ENCODE measurements around the gene TMEM18.
A peak's percentile ranks its signal among the peaks of the same experiment; 100 is the strongest.

Gene TMEM18

DNA sequence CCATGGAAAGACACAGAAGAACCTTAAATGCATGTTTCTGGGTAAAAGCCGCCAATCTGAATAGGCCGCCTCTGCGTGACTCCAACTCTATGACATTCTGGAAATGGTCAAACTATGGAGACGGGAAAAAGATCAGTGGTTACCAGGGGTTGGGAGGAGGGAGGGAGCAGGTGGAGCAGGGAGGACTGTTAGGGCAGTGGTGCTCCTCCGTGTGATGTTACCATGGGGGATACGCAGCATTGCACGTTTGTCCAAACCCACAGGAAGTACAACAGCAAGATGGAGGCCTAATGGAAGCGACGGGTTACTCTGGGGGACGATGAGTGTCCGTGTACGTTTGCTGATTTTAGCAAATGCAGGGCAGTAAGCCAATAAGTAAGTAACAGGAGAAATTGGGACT lies 17.2 kb downstream of the TMEM18 start:
- TF ChIP-seq, protein P1, sequence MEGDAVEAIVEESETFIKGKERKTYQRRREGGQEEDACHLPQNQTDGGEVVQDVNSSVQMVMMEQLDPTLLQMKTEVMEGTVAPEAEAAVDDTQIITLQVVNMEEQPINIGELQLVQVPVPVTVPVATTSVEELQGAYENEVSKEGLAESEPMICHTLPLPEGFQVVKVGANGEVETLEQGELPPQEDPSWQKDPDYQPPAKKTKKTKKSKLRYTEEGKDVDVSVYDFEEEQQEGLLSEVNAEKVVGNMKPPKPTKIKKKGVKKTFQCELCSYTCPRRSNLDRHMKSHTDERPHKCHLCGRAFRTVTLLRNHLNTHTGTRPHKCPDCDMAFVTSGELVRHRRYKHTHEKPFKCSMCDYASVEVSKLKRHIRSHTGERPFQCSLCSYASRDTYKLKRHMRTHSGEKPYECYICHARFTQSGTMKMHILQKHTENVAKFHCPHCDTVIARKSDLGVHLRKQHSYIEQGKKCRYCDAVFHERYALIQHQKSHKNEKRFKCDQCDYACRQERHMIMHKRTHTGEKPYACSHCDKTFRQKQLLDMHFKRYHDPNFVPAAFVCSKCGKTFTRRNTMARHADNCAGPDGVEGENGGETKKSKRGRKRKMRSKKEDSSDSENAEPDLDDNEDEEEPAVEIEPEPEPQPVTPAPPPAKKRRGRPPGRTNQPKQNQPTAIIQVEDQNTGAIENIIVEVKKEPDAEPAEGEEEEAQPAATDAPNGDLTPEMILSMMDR (IDR thresholded peaks at IDR 0.05; ENCODE audit: low read depth, low read length, missing control alignments) = no peak
- Histone ChIP-seq H3K4me3 (ENCODE audit: low read depth, low read length) (no peak overlapping the region), H3K36me3 (replicated peaks) (no peaks in the 10 kb centered on the region), H3K27me3 (replicated peaks) (peaks cover 2% of the 10 kb centered on the region), H3K27ac (no peak overlapping the region)
- no peak for DNase-seq
- in situ Hi-C loops (cut with HindIII; ENCODE audit: low pct_ligation_motif_present, low sequenced_read_pairs) = no loop called here

DNA sequence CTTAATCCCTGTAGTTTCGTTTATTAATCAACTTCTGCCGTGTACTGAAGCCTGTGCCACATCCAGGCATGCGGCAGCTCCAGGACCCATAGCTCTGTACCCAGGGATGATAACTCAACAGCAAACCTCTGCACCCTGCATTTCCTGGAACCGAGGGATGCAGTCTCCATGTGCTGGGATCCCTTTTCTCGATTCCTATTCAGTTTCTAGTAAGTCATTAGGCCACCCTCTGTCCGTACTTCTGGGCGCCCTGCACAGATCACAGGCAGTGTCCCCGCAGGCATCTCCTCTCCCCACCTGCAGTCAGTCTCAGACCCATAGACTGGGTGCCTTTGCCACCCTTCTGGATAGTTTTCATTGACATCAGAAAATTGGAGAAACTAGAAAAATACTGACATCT lies 18.8 kb downstream of the TMEM18 start:
- DNase-seq = no peak
- in situ Hi-C loops (cut with HindIII; ENCODE audit: low pct_ligation_motif_present, low sequenced_read_pairs) = no loop called here
- TF ChIP-seq, protein P1 (IDR thresholded peaks at IDR 0.05; ENCODE audit: low read depth, low read length, missing control alignments) = no peak

DNA sequence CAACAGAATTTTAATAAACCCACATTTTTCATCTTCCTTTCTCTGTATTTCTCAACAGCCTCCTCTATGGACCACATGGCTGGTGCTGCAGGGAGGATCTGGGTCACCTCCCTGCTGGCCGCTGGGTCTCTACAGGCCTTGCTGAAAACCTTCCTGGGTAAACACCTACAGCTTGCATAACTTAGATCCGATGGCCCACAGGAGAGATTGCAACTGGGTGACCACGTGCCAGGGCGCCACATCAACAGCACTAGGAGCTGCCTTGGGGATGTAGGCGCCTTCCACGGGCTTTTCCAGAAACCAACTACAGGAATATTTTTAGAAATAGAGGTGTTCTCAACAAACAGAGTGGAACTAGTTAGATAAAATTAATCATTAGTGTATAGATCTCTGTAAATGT lies 19.4 kb downstream of the TMEM18 start:
- Histone ChIP-seq H3K27ac (no peak overlapping the region), H3K27me3 (replicated peaks) (peaks cover 2% of the 10 kb centered on the region), H3K4me3 (ENCODE audit: low read depth, low read length) (no peak overlapping the region), H3K36me3 (replicated peaks) (no peaks in the 10 kb centered on the region)
- TF ChIP-seq, protein P1 (IDR thresholded peaks at IDR 0.05; ENCODE audit: low read depth, low read length, missing control alignments) = no peak
- DNase-seq = no peak
- in situ Hi-C loops (cut with HindIII; ENCODE audit: low pct_ligation_motif_present, low sequenced_read_pairs) = no loop called here

More for the DNA sequence above, 18.8 kb downstream of the TMEM18 start:
- Histone ChIP-seq H3K36me3 (replicated peaks) (no peaks in the 10 kb centered on the region), H3K4me3 (ENCODE audit: low read depth, low read length) (no peak overlapping the region), H3K27me3 (replicated peaks) (peaks cover 2% of the 10 kb centered on the region), H3K27ac (no peak overlapping the region)

DNA sequence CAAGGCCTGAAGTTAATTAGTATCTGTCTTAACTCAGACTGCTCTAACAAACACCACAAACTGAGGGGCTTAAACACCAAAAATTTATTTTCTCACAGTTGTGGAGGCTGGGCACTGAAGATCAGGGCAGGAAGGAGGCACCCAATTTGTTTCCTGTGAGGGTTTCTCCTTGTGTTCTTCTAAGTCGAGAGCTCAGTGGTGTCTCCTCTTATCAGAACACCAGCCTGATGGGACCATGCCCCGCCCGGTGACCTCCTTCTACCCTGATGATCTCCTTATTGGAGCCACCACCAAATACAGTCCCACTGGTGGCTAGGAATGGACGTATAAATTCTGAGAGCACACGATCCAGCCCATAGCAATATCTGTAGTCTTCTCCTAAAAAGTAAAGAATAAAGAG lies 20.5 kb downstream of the TMEM18 start:
- DNase-seq = no peak
- TF ChIP-seq, protein P1 (IDR thresholded peaks at IDR 0.05; ENCODE audit: low read depth, low read length, missing control alignments) = no peak
- in situ Hi-C loops (cut with HindIII; ENCODE audit: low pct_ligation_motif_present, low sequenced_read_pairs) = no loop called here

DNA sequence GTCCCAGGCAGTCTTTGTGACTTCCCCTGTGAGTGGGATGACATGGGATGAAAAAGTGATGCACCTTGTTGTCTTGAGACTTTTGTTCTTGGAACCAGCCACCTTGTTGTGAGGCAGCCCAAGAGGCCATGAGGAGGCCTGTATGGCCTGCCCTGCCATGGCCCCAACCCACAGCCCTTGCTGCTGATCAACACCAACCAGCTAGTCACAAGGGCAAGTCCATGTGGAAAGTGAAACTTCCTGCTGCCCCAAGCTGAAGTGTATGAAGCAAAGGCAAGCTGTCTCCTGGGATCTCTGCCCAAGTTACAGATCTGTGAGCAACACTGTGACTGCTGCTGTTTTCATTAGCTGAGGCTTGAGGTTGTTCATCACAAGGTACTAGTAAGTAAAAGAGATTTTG lies 21.6 kb downstream of the TMEM18 start:
- peaks cover 2% of the 10 kb centered on the region for H3K27me3 ChIP-seq (replicated peaks)
- DNase-seq = peak; percentile 37
- no peaks in the 10 kb centered on the region for H3K36me3 ChIP-seq (replicated peaks)
- in situ Hi-C loops (cut with HindIII; ENCODE audit: low pct_ligation_motif_present, low sequenced_read_pairs) = no loop called here
- no peak overlapping the region for H3K4me3 ChIP-seq (ENCODE audit: low read depth, low read length)
- TF ChIP-seq, protein P1 (IDR thresholded peaks at IDR 0.05; ENCODE audit: low read depth, low read length, missing control alignments) = no peak
- no peak overlapping the region for H3K27ac ChIP-seq

More for the DNA sequence above, 20.5 kb downstream of the TMEM18 start:
- H3K36me3 ChIP-seq (replicated peaks) = no peaks in the 10 kb centered on the region
- peaks cover 2% of the 10 kb centered on the region for H3K27me3 ChIP-seq (replicated peaks)
- no peak overlapping the region for H3K4me3 ChIP-seq (ENCODE audit: low read depth, low read length)
- H3K27ac ChIP-seq = no peak overlapping the region

DNA sequence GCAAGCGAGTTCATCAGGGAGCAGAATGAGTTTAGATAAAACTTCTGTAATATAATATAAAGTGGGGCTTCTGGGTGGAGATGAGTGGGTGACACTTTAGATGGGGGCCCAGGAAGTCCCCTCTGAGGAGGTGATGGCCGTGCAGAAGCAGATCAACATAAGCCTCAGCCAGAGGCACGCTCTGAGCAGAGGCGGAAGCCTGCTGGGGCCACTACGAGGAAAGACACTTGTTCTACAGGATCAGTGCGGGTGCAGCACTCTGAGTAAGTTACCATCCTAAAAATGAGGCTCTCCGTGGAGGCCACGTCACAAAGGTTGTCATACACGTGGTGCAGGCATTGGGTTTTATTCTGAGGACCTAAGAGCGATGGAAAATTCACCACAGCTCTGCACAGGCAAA lies 22.3 kb downstream of the TMEM18 start:
- peaks cover under 1% of the 10 kb centered on the region for H3K27me3 ChIP-seq (replicated peaks)
- no peak overlapping the region for H3K4me3 ChIP-seq (ENCODE audit: low read depth, low read length)
- H3K27ac ChIP-seq = no peak overlapping the region
- in situ Hi-C loops (cut with HindIII; ENCODE audit: low pct_ligation_motif_present, low sequenced_read_pairs) = no loop called here
- TF ChIP-seq, protein P1 (IDR thresholded peaks at IDR 0.05; ENCODE audit: low read depth, low read length, missing control alignments) = no peak
- DNase-seq = no peak
- no peaks in the 10 kb centered on the region for H3K36me3 ChIP-seq (replicated peaks)
